Caco-2 (cell line): Measurements from ENCODE around the gene GUCD1. TPM values are rescaled to one million over a fixed set of nuclear protein-coding genes. Genes with fewer than 3 reads are reported as not detected.

Experiments used
- BruUV-seq: library from RNA; stranded (reverse); fragments of 400-500 nt; replicated peaks from 2 replicates; lab custom pipeline; 2021; lab: Mats Ljungman, UMichigan
- CTCF ChIA-PET: fragments of 300-600 bp; sonication (Branson Sonifier 250); formaldehyde crosslinking; loops from one replicate; lab custom pipeline; 2022; ENCODE audit warnings: antibody characterized with exemption; lab: Charles Lee
- POLR2A ChIA-PET: fragments of 300-600 bp; sonication (Branson Sonifier 250); formaldehyde crosslinking; loops from one replicate; lab custom pipeline; 2022; ENCODE audit warnings: antibody characterized with exemption; lab: Charles Lee
- DNase-seq, 2 experiments: peaks; one replicate each; pipeline versions ENCODE4 v3.0.0 to v3.0.0-alpha.2; 2020 to 2022
- H3K27me3 ChIP-seq: replicated peaks from 2 replicates; pipeline ENCODE4 v1.6.0; 2011; ENCODE audit warnings: low read length; ENCODE audit not compliant: control insufficient read depth, insufficient read depth
- H3K36me3 ChIP-seq: 2 replicates; pipeline ENCODE4 v1.5.1; 2011; ENCODE audit warnings: low read length; ENCODE audit not compliant: control insufficient read depth, insufficient read depth
- H3K4me1 ChIP-seq: fragments of 250-450 bp; sonication (Bioruptor Pico); 2 replicates; pipeline ENCODE4 v1.5.1; 2020; ENCODE audit warnings: mild to moderate bottlenecking
- H3K4me3 ChIP-seq: 2 replicates; pipeline ENCODE4 v1.5.1; 2011; ENCODE audit warnings: low read depth, mild to moderate bottlenecking, control low read depth, low read length
- H3K9me3 ChIP-seq: fragments of 250-450 bp; sonication (Bioruptor Pico); 2 replicates; pipeline ENCODE4 v1.5.1; 2020; ENCODE audit warnings: mild to moderate bottlenecking, moderate library complexity
- H3K27ac Mint-ChIP-seq: one replicate; pipeline ENCODE4 v1.8.0; 2022; ENCODE audit warnings: mixed read lengths; ENCODE audit not compliant: unreplicated experiment
- H3K27me3 Mint-ChIP-seq: one replicate; pipeline ENCODE4 v1.8.0; 2022; ENCODE audit warnings: mixed read lengths; ENCODE audit not compliant: insufficient read depth, unreplicated experiment
- H3K36me3 Mint-ChIP-seq: one replicate; pipeline ENCODE4 v1.8.0; 2022; ENCODE audit warnings: mild to moderate bottlenecking, mixed read lengths; ENCODE audit not compliant: insufficient read depth, unreplicated experiment
- H3K4me1 Mint-ChIP-seq: one replicate; pipeline ENCODE4 v1.8.0; 2022; ENCODE audit warnings: low read depth, mixed read lengths; ENCODE audit not compliant: unreplicated experiment
- H3K4me3 Mint-ChIP-seq: one replicate; pipeline ENCODE4 v1.8.0; 2022; ENCODE audit warnings: mild to moderate bottlenecking, moderate library complexity, mixed read lengths; ENCODE audit not compliant: unreplicated experiment
- H3K9me3 Mint-ChIP-seq: one replicate; pipeline ENCODE4 v1.8.0; 2022; ENCODE audit warnings: mixed read lengths; ENCODE audit not compliant: unreplicated experiment
- CTCF ChIP-seq, 2 experiments: fragments of 200-600 bp in 1 of 2; IDR thresholded peaks; 1 replicate in 1 of 2; 2 replicates in 1 of 2; pipeline versions ENCODE4 v1.5.1 to v1.8.0; 2011 to 2022; ENCODE audit warnings: antibody characterized with exemption in 1 of 2, control low read depth in 1 of 2, inconsistent platforms in 1 of 2, low read depth in 1 of 2, low read length in 1 of 2, mild to moderate bottlenecking in 1 of 2, moderate library complexity in 1 of 2; ENCODE audit not compliant: insufficient read depth in 1 of 2, severe bottlenecking in 1 of 2, unreplicated experiment in 1 of 2
- intact Hi-C: fragments of 100-400 bp; cut with micrococcal nuclease; formaldehyde crosslinking; loops from one replicate; pipeline ENCODE4 v1.10.0; 2022; ENCODE audit not compliant: unreplicated experiment
- total RNA-seq: library from RNA; stranded (reverse); gene quantifications from 2 replicates; pipeline ENCODE4 v1.2.3, GENCODE V29; 2022

Gene GUCD1
- total RNA-seq, 1 experiment from 2014 or later: 127 TPM

- DNase-seq: no peak
- H3K4me1 Mint-ChIP-seq: peaks cover 64% of the 10 kb centered on the region
- Histone ChIP-seq H3K4me3 (no peak overlapping the region), H3K9me3 (no peaks in the 10 kb centered on the region), H3K4me1 (peaks cover 91% of the 10 kb centered on the region), H3K36me3 (no peaks in the 10 kb centered on the region), H3K27me3 (no peaks in the 10 kb centered on the region)
- no peak for TF ChIP-seq CTCF (IDR thresholded peaks at IDR 0.05; ENCODE audit: insufficient read depth in 1 of 2, low read depth in 1 of 2, low read length in 1 of 2, severe bottlenecking in 1 of 2, unreplicated experiment in 1 of 2)
- no TSS peak for BruUV-seq
- no peak overlapping the region for H3K4me3 Mint-ChIP-seq
- no peaks in the 10 kb centered on the region for H3K27me3 Mint-ChIP-seq
- H3K27ac Mint-ChIP-seq: peak overlapping the region; percentile 77
- intact Hi-C loops: no loop called here
- no peaks in the 10 kb centered on the region for H3K9me3 Mint-ChIP-seq
- CTCF ChIA-PET: interaction anchor here (1.1 to 3.5 kb wide), 2 partner anchors 17 to 24 kb away, joined by 9 to 21 read pairs; no protein-coding TSS in a partner anchor
- POLR2A ChIA-PET: no interaction called here
- H3K36me3 Mint-ChIP-seq: peaks cover 8% of the 10 kb centered on the region
Measured at GRCh38 chr22:24504540-24504939, 50.4 kb downstream of the GUCD1 start.

- Mint-ChIP-seq H3K4me3 (no peak overlapping the region), H3K36me3 (peaks cover 8% of the 10 kb centered on the region), H3K27me3 (no peaks in the 10 kb centered on the region), H3K4me1 (peaks cover 63% of the 10 kb centered on the region), H3K9me3 (no peaks in the 10 kb centered on the region), H3K27ac (peak overlapping the region; percentile 80)
- BruUV-seq: no TSS peak
- no peaks in the 10 kb centered on the region for H3K9me3 ChIP-seq
- intact Hi-C loops: loop anchor here (2.0 kb wide), 2 partner anchors 65 to 75 kb away; no protein-coding TSS in a partner anchor
- peak in 1 of 2 experiments; percentile 13 for DNase-seq
- ChIA-PET POLR2A (no interaction called here), CTCF (interaction anchor here (1.1 to 3.5 kb wide), 2 partner anchors 18 to 21 kb away, joined by 3 to 21 read pairs; no protein-coding TSS in a partner anchor)
- no peaks in the 10 kb centered on the region for H3K27me3 ChIP-seq
- TF ChIP-seq CTCF (IDR thresholded peaks at IDR 0.05; ENCODE audit: insufficient read depth in 1 of 2, low read depth in 1 of 2, low read length in 1 of 2, severe bottlenecking in 1 of 2, unreplicated experiment in 1 of 2): no peak
- no peak overlapping the region for H3K4me3 ChIP-seq
- peaks cover 94% of the 10 kb centered on the region for H3K4me1 ChIP-seq
- no peaks in the 10 kb centered on the region for H3K36me3 ChIP-seq
Measured at GRCh38 chr22:24503843-24504338, 51.0 kb downstream of the GUCD1 start.

- no TSS peak for BruUV-seq
- H3K4me1 ChIP-seq: peaks cover 94% of the 10 kb centered on the region
Measured at GRCh38 chr22:24503137-24503842, 51.6 kb downstream of the GUCD1 start.

More at GRCh38 chr22:24503137-24503842, 51.6 kb downstream of the GUCD1 start:
- Histone ChIP-seq H3K27me3 (no peaks in the 10 kb centered on the region), H3K4me3 (no peak overlapping the region), H3K9me3 (no peaks in the 10 kb centered on the region), H3K36me3 (no peaks in the 10 kb centered on the region)
- POLR2A ChIA-PET: no interaction called here
- peaks cover 8% of the 10 kb centered on the region for H3K36me3 Mint-ChIP-seq
- peak overlapping the region; percentile 29 for H3K4me3 Mint-ChIP-seq
- H3K9me3 Mint-ChIP-seq: no peaks in the 10 kb centered on the region
- peaks cover 65% of the 10 kb centered on the region for H3K4me1 Mint-ChIP-seq
- H3K27me3 Mint-ChIP-seq: no peaks in the 10 kb centered on the region
- intact Hi-C loops: loop anchor here (2.0 kb wide), 2 partner anchors 64 to 74 kb away; no protein-coding TSS in a partner anchor
- DNase-seq: peak; percentile 65 to 74
- CTCF ChIA-PET: interaction anchor here (1.0 to 3.5 kb wide), 4 partner anchors 19 to 82 kb away, joined by 3 to 21 read pairs (median 3); no protein-coding TSS in a partner anchor
- TF ChIP-seq CTCF (IDR thresholded peaks at IDR 0.05; ENCODE audit: insufficient read depth in 1 of 2, low read depth in 1 of 2, low read length in 1 of 2, severe bottlenecking in 1 of 2, unreplicated experiment in 1 of 2): peak; percentile 70 to 76
- H3K27ac Mint-ChIP-seq: peak overlapping the region; percentile 80
